WTC11 (cell line): Measurements from ENCODE around the gene KLHL29.

Experiments
- ATF2 ChIP-seq: sonication (generic); formaldehyde crosslinking; IDR thresholded peaks from 2 replicates; pipeline ENCODE4 v1.8.1; 2022; ENCODE audit warnings: low read depth, missing genetic modification reagents, borderline replicate concordance
- ELF4 ChIP-seq: sonication (generic); formaldehyde crosslinking; IDR thresholded peaks from 2 replicates; pipeline ENCODE4 v1.8.1; 2022; ENCODE audit warnings: low read depth, mild to moderate bottlenecking, moderate library complexity, missing genetic modification reagents
- NFYB ChIP-seq: sonication (generic); formaldehyde crosslinking; conservative IDR thresholded peaks from 2 replicates; pipeline ENCODE4 v1.8.0; 2022; ENCODE audit warnings: low read depth, missing genetic modification reagents
- NR1H2 ChIP-seq: sonication (generic); formaldehyde crosslinking; IDR thresholded peaks from 2 replicates; pipeline ENCODE4 v1.9.0; 2021; ENCODE audit warnings: mild to moderate bottlenecking, moderate library complexity, missing genetic modification reagents
- NR3C1 ChIP-seq: sonication (generic); formaldehyde crosslinking; conservative IDR thresholded peaks from 2 replicates; pipeline ENCODE4 v1.8.1; 2023; ENCODE audit warnings: low read depth, mild to moderate bottlenecking, missing genetic modification reagents
- SP1 ChIP-seq: sonication (generic); formaldehyde crosslinking; conservative IDR thresholded peaks from 2 replicates; pipeline ENCODE4 v1.8.1; 2022; ENCODE audit warnings: missing genetic modification reagents
- USF2 ChIP-seq: sonication (generic); formaldehyde crosslinking; IDR thresholded peaks from 2 replicates; pipeline ENCODE4 v1.8.1; 2023; ENCODE audit warnings: mild to moderate bottlenecking, missing genetic modification reagents, moderate library complexity
- TF ChIP-seq, protein P1 (sequence below): fragments of 200-600 bp; IDR thresholded peaks from 2 replicates; pipeline ENCODE4 v1.8.0; 2022; ENCODE audit warnings: antibody characterized with exemption
- TF ChIP-seq, protein P2 (sequence below): sonication (generic); formaldehyde crosslinking; conservative IDR thresholded peaks from 2 replicates; pipeline ENCODE4 v1.8.1; 2022; ENCODE audit warnings: mild to moderate bottlenecking, missing genetic modification reagents
- TF ChIP-seq, protein P3 (sequence below): sonication (generic); formaldehyde crosslinking; IDR thresholded peaks from 2 replicates; pipeline ENCODE4 v1.8.1; 2022; ENCODE audit warnings: mild to moderate bottlenecking, moderate library complexity, missing genetic modification reagents

GRCh38 chr2:23453836-23454460, 69.0 kb downstream of the KLHL29 start:
- TF ChIP-seq USF2 (CRISPR knock-in tag) (no peak), ATF2 (CRISPR knock-in tag) (no peak), NR1H2 (CRISPR knock-in tag) (no peak), NFYB (CRISPR knock-in tag) (no peak), NR3C1 (CRISPR knock-in tag) (no peak), SP1 (no peak), ELF4 (CRISPR knock-in tag) (no peak)
- TF ChIP-seq, protein P1, sequence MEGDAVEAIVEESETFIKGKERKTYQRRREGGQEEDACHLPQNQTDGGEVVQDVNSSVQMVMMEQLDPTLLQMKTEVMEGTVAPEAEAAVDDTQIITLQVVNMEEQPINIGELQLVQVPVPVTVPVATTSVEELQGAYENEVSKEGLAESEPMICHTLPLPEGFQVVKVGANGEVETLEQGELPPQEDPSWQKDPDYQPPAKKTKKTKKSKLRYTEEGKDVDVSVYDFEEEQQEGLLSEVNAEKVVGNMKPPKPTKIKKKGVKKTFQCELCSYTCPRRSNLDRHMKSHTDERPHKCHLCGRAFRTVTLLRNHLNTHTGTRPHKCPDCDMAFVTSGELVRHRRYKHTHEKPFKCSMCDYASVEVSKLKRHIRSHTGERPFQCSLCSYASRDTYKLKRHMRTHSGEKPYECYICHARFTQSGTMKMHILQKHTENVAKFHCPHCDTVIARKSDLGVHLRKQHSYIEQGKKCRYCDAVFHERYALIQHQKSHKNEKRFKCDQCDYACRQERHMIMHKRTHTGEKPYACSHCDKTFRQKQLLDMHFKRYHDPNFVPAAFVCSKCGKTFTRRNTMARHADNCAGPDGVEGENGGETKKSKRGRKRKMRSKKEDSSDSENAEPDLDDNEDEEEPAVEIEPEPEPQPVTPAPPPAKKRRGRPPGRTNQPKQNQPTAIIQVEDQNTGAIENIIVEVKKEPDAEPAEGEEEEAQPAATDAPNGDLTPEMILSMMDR, result no peak
- TF ChIP-seq, protein P2, sequence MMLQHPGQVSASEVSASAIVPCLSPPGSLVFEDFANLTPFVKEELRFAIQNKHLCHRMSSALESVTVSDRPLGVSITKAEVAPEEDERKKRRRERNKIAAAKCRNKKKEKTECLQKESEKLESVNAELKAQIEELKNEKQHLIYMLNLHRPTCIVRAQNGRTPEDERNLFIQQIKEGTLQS, result no peak
- TF ChIP-seq, protein P3, sequence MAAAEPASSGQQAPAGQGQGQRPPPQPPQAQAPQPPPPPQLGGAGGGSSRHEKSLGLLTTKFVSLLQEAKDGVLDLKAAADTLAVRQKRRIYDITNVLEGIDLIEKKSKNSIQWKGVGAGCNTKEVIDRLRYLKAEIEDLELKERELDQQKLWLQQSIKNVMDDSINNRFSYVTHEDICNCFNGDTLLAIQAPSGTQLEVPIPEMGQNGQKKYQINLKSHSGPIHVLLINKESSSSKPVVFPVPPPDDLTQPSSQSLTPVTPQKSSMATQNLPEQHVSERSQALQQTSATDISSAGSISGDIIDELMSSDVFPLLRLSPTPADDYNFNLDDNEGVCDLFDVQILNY (CRISPR knock-in tag), result no peak
